Measurements from ENCODE around the gene FAIM2. TPM values are rescaled to one million over a fixed set of nuclear protein-coding genes. Genes with fewer than 3 reads are reported as not detected.
A peak's percentile ranks its signal among the peaks of the same experiment; 100 is the strongest.

Gene FAIM2
- total RNA-seq, 2 donors from 2014 or later: 2.8 TPM

DNA sequence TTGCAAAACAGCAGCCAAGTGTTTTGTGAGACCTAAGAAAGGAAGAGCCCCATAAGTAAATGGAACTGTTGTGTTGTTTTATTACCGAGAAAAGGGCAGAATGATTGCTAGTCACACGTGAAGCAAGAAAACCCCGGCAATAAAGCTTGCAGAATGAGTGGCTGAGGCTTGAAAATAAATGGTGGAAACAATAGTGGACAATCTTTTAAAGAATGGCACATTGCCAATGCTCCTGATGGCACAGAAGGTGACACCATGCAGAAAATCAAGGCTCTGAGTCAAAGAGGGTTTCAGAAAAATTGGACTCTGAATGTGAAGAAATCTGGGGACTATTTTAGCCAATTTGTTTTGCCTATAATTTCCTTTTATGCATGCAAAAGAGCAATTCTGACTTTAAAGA, 42.8 kb upstream of the FAIM2 start:
- Histone ChIP-seq H3K9me3 (no peaks in the 10 kb centered on the region), H3K27ac (no peak overlapping the region), H3K27me3 (replicated peaks; ENCODE audit: insufficient read depth) (no peaks in the 10 kb centered on the region), H3K4me3 (no peak overlapping the region), H3K4me1 (ENCODE audit: control insufficient read depth in 1 of 2, low read depth in 2 of 2) (no peaks in the 10 kb centered on the region), H3K36me3 (no peaks in the 10 kb centered on the region)
- DNase-seq (ENCODE audit: low spot score): no peak
- no peak for ATAC-seq (ENCODE audit: insufficient number of reproducible peaks, low FRiP score, low read depth)
- TF ChIP-seq, protein P1, sequence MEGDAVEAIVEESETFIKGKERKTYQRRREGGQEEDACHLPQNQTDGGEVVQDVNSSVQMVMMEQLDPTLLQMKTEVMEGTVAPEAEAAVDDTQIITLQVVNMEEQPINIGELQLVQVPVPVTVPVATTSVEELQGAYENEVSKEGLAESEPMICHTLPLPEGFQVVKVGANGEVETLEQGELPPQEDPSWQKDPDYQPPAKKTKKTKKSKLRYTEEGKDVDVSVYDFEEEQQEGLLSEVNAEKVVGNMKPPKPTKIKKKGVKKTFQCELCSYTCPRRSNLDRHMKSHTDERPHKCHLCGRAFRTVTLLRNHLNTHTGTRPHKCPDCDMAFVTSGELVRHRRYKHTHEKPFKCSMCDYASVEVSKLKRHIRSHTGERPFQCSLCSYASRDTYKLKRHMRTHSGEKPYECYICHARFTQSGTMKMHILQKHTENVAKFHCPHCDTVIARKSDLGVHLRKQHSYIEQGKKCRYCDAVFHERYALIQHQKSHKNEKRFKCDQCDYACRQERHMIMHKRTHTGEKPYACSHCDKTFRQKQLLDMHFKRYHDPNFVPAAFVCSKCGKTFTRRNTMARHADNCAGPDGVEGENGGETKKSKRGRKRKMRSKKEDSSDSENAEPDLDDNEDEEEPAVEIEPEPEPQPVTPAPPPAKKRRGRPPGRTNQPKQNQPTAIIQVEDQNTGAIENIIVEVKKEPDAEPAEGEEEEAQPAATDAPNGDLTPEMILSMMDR (IDR thresholded peaks at IDR 0.05): no peak

DNA sequence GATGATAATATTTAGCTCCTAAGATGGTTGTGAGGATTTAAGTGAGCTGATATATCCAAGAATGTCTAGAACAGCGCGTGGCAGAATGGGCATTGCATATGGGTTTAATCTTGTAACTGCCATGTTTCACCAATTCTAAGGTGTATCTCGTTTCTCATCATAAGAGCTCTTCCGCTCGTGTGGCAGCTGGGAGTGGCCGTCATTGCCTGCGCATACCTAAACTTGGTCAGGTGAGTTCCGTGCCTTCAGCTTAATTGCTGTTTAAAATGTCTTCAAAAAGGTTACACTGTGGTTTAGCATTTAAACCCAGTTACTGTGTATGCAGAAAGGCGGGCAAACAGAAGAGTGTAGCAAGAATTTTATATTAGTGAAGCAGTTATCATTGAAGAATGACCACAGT, 42.4 kb upstream of the FAIM2 start:
- ATAC-seq (ENCODE audit: insufficient number of reproducible peaks, low FRiP score, low read depth) (no peak), DNase-seq (ENCODE audit: low spot score) (no peak)
- Histone ChIP-seq H3K4me3 (no peak overlapping the region), H3K9me3 (no peaks in the 10 kb centered on the region), H3K36me3 (no peaks in the 10 kb centered on the region), H3K4me1 (ENCODE audit: control insufficient read depth in 1 of 2, low read depth in 2 of 2) (no peaks in the 10 kb centered on the region), H3K27ac (no peak overlapping the region), H3K27me3 (replicated peaks; ENCODE audit: insufficient read depth) (no peaks in the 10 kb centered on the region)
- TF ChIP-seq, protein P1 (IDR thresholded peaks at IDR 0.05): no peak

DNA sequence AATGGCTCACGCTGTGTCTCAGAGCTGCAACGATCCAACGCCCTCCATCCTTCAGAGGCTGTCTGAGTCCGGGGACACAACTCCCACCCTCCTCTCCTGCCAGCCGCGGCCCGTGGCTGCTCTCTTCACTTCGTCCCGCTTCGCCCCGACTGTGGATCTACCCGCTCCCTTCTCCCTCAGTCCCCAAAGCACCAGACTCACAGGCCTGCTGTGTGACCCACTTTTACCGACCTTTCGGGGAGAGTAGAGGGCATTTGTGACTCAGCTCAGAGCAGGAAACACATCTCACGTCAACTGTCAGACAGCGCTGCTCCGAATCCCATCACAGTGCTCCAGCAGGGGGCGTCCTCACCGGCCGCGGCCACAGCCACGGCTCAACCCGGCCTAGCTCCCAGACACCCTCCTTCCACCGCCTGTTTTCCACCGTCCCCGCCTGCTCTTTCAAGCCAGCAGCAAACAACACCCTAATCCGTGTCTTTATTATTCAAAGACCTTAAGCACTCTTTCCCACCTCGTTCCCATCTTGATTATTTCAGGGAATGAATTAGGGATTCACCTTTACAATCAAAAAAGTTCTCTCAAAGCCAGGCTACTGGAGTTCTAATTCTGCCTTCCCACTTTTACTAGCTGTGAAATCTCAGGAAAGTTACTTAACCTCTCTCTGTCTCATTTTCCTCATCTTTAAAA, 41.8 kb upstream of the FAIM2 start:
- TF ChIP-seq, protein P1 (IDR thresholded peaks at IDR 0.05): peak; percentile 72
- DNase-seq (ENCODE audit: low spot score) (peak; percentile 31), ATAC-seq (ENCODE audit: insufficient number of reproducible peaks, low FRiP score, low read depth) (peak; percentile 76)
- Histone ChIP-seq H3K27me3 (replicated peaks; ENCODE audit: insufficient read depth) (no peaks in the 10 kb centered on the region), H3K36me3 (no peaks in the 10 kb centered on the region), H3K4me1 (ENCODE audit: control insufficient read depth in 1 of 2, low read depth in 2 of 2) (no peaks in the 10 kb centered on the region), H3K4me3 (peak overlapping the region; percentile 51), H3K9me3 (no peaks in the 10 kb centered on the region), H3K27ac (no peak overlapping the region)

DNA sequence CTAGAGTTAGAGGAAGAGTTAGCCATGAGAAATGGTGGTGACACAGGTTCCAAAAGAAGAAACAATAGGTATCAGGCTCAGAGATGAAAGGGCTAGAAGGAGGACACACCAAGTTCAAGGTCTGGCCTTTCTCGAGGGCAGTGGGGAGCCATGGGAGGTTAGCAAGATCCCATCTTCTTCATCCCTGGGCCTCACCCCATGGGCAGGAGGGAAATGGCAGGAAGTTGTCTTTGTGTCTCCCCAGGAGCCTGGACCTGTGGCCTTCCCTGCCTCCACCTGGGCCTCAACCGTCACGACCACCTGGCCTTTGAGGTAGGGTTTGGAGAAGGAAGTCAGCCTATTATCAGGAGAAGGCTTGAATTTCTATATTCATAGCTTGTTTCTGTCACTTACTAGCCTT, 41.0 kb upstream of the FAIM2 start:
- no peak for ATAC-seq (ENCODE audit: insufficient number of reproducible peaks, low FRiP score, low read depth)
- Histone ChIP-seq H3K27ac (no peak overlapping the region), H3K9me3 (no peaks in the 10 kb centered on the region), H3K36me3 (no peaks in the 10 kb centered on the region), H3K27me3 (replicated peaks; ENCODE audit: insufficient read depth) (no peaks in the 10 kb centered on the region), H3K4me3 (no peak overlapping the region), H3K4me1 (ENCODE audit: control insufficient read depth in 1 of 2, low read depth in 2 of 2) (no peaks in the 10 kb centered on the region)
- no peak for DNase-seq (ENCODE audit: low spot score)
- TF ChIP-seq, protein P1 (IDR thresholded peaks at IDR 0.05): no peak

DNA sequence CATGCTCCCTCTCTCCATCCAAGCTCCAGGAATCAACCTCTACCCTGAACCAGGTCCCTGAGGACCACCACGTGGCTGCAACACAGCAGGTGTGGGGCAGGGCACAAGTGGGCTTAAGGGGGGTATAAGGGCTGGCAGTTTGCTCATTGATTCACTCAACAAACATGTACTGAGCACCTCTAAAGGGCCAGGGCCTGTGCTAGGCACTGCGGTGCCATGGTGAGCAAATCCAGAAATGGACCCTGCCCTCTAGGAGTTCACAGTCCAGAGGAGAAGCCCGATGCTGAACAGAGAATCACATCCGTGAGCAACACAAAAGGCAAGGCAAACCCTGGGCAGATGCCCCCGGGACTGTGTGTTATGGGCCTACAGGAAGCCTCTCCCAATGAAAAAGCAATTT, 40.3 kb upstream of the FAIM2 start:
- TF ChIP-seq, protein P1 (IDR thresholded peaks at IDR 0.05): no peak
- H3K27ac ChIP-seq: no peak overlapping the region
- H3K4me3 ChIP-seq: no peak overlapping the region
- no peaks in the 10 kb centered on the region for H3K36me3 ChIP-seq
- no peak for ATAC-seq (ENCODE audit: insufficient number of reproducible peaks, low FRiP score, low read depth)
- H3K9me3 ChIP-seq: no peaks in the 10 kb centered on the region
- H3K4me1 ChIP-seq (ENCODE audit: control insufficient read depth in 1 of 2, low read depth in 2 of 2): no peaks in the 10 kb centered on the region
- no peaks in the 10 kb centered on the region for H3K27me3 ChIP-seq (replicated peaks; ENCODE audit: insufficient read depth)
- no peak for DNase-seq (ENCODE audit: low spot score)

Measured in thoracic aorta (tissue), 2 donors.